ENCODE results near the gene OSBPL2.

DNA sequence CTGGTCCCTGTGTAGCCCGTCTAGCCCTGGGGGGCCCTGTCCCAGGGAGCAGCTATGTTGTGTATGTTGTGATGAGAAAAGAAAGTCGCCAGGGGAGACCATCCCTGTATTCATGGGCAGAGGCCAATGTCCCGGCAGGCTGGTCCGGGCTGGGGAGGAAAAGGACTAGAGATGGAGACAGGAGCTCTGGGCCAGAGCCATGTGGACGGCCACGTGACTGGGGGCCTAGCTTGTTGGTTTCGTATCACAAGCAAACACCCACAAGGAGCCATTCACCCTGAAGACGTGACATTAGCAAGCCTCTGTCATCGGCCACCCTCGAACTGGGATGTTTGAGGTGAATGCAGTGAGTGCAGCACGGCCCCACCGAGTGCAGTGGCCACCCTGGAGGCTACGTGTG lies 15.3 kb upstream of the OSBPL2 start:
- TF ChIP-seq, protein P1, sequence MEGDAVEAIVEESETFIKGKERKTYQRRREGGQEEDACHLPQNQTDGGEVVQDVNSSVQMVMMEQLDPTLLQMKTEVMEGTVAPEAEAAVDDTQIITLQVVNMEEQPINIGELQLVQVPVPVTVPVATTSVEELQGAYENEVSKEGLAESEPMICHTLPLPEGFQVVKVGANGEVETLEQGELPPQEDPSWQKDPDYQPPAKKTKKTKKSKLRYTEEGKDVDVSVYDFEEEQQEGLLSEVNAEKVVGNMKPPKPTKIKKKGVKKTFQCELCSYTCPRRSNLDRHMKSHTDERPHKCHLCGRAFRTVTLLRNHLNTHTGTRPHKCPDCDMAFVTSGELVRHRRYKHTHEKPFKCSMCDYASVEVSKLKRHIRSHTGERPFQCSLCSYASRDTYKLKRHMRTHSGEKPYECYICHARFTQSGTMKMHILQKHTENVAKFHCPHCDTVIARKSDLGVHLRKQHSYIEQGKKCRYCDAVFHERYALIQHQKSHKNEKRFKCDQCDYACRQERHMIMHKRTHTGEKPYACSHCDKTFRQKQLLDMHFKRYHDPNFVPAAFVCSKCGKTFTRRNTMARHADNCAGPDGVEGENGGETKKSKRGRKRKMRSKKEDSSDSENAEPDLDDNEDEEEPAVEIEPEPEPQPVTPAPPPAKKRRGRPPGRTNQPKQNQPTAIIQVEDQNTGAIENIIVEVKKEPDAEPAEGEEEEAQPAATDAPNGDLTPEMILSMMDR (IDR thresholded peaks at IDR 0.05 in 2 of 3, conservative IDR thresholded peaks at IDR 0.05 in 1 of 3; ENCODE audit: borderline replicate concordance in 1 of 3, insufficient read depth in 1 of 3, low read depth in 2 of 3, low read length in 2 of 3): no peak
- TF ChIP-seq POLR2A (IDR thresholded peaks at IDR 0.05; ENCODE audit: borderline replicate concordance, extremely low read depth, insufficient read depth, insufficient read length): no peak
- TF ChIP-seq POLR2AphosphoS5 (IDR thresholded peaks at IDR 0.05; ENCODE audit: low read depth, low read length): no peak
- no peak for TF ChIP-seq CEBPB (IDR thresholded peaks at IDR 0.05; ENCODE audit: low read depth)
- no peak for TF ChIP-seq SRF (IDR thresholded peaks at IDR 0.05; ENCODE audit: low read depth)
- TF ChIP-seq EZH2 (IDR thresholded peaks at IDR 0.05): no peak
- TF ChIP-seq, protein P2, sequence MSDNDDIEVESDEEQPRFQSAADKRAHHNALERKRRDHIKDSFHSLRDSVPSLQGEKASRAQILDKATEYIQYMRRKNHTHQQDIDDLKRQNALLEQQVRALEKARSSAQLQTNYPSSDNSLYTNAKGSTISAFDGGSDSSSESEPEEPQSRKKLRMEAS (IDR thresholded peaks at IDR 0.05): no peak
- no peak for TF ChIP-seq TCF7L2 (IDR thresholded peaks at IDR 0.05; ENCODE audit: borderline replicate concordance, extremely low read depth, insufficient read depth, insufficient read length)
- no peak for TF ChIP-seq ZNF274 (IDR thresholded peaks at IDR 0.05; ENCODE audit: low read depth, low read length)
- no peak for TF ChIP-seq RAD21 (IDR thresholded peaks at IDR 0.05; ENCODE audit: low read depth)

All from HCT116 (cell line).